ENCODE results near the gene MIP. TPM values are rescaled to one million over a fixed set of nuclear protein-coding genes. Genes with fewer than 3 reads are reported as not detected.

Gene MIP
- total and polyA plus RNA-seq, 10 of the 15 experiments (the other 5 are each of a cell fraction or from before 2014, with no cell fraction given), result 0.04 to 0.18 (median 0.11) TPM; not detected in 3

DNA sequence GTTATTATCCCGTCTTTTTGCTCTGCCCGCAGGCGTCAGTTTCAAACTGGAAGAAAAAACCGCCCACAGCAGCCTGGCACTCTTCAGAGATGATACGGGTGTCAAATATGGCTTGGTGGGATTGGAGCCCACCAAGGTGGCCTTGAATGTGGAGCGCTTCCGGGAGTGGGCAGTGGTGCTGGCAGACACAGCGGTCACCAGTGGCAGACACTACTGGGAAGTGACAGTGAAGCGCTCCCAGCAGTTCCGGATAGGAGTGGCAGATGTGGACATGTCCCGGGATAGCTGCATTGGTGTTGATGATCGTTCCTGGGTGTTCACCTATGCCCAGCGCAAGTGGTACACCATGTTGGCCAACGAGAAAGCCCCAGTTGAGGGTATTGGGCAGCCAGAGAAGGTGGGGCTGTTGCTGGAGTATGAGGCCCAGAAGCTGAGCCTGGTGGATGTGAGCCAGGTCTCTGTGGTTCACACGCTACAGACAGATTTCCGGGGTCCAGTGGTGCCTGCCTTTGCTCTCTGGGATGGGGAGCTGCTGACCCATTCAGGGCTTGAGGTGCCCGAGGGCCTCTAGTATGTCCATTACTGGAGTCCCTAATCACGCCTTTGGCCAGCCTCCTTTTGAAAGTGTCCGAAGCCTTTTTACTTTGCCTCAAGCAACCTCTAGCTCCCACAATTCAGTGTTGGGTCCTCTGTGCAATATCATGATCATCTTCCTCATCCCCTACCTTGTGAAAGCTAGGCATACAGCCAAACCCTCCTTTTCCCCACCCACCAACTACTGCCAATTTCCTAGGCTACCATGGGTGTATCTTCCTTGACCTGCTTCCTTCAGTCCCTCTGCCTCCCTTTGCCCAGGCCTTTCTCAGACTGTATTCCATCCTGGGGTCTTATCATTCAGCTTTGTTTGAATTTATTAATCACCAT lies 14.8 kb upstream of the MIP start:
- Histone ChIP-seq H3K27me3 (replicated peaks in 1 of 2; ENCODE audit: control insufficient read depth in 2 of 2, insufficient read depth in 2 of 2, low read length in 1 of 2) (no peaks in the 10 kb centered on the region), H3K4me3 (peak overlapping the region; percentile 76), H3K27ac (ENCODE audit: control insufficient read depth, insufficient read depth) (peak overlapping the region; percentile 93), H3K4me1 (ENCODE audit: control insufficient read depth, insufficient read depth, low read length) (peaks cover 13% of the 10 kb centered on the region), H3K9ac (ENCODE audit: control insufficient read depth, insufficient read depth, low read length) (peak overlapping the region; percentile 98), H3K79me2 (ENCODE audit: control insufficient read depth, insufficient read depth, low read length) (peaks cover 31% of the 10 kb centered on the region), H3K36me3 (ENCODE audit: control insufficient read depth in 2 of 2, insufficient read depth in 2 of 2, low read length in 1 of 2) (peaks cover 0 to 7% of the 10 kb centered on the region in 2 experiments; a peak in 2 of 4 replicates), H3K4me2 (ENCODE audit: control insufficient read depth, insufficient read depth) (peak overlapping the region; percentile 98), H4K20me1 (ENCODE audit: control insufficient read depth, insufficient read depth) (no peaks in the 10 kb centered on the region), H3K9me3 (replicated peaks; ENCODE audit: control insufficient read depth, insufficient read depth, low read length) (no peaks in the 10 kb centered on the region), H2AFZ (ENCODE audit: control insufficient read depth, low read depth, low read length) (peak overlapping the region; percentile 89; the same call in 1 of the 2 replicates)
- TF ChIP-seq FOXM1 (IDR thresholded peaks at IDR 0.05; ENCODE audit: low read depth, low read length) (no peak), POLR2A (IDR thresholded peaks at IDR 0.05; ENCODE audit: low read depth, low read length) (0 out of 2 replicates have a peak, but pooled peaks have one; percentile 43), LARP7 (IDR thresholded peaks at IDR 0.05) (0 out of 2 replicates have a peak, but pooled peaks have one; percentile 26), GATAD2B (conservative IDR thresholded peaks at IDR 0.05; ENCODE audit: low read depth) (0 out of 2 replicates have a peak, but pooled peaks have one; percentile 39), RUNX3 (IDR thresholded peaks at IDR 0.05; ENCODE audit: low read length) (peak; percentile 37; the same call in 1 of the 2 replicates), ASH2L (IDR thresholded peaks at IDR 0.05; ENCODE audit: borderline replicate concordance, low read depth) (no peak)
- FAIRE-seq (no peak), DNase-seq (ENCODE audit: low read depth, low spot score) (no peak), ATAC-seq (peak; percentile 60)
- SMC1A ChIA-PET (ENCODE audit: uncharacterized antibody, unreplicated experiment), result interaction anchor here (0.6 to 2.7 kb wide), 6 partner anchors 10 to 167 kb away, joined by 3 to 9 read pairs (median 4); partner anchors contain the start of gene TIMELESS
- CTCF ChIA-PET, result interaction anchor here (0.6 to 1.9 kb wide), 17 partner anchors 8 to 279 kb away, joined by 3 to 8 read pairs (median 3); partner anchors contain the start of genes PAN2, SMARCC2, STAT2 and TIMELESS
- 44% methylated on average over 19 of the region's 19 CpGs for WGBS (ENCODE audit: insufficient coverage, insufficient replicate concordance, low lambda C conversion rate, missing lambda C conversion rate)
- RAD21 ChIA-PET (ENCODE audit: unreplicated experiment), result interaction anchor here (1.0 to 1.4 kb wide), 2 partner anchors 247 to 280 kb away, joined by 3 read pairs; partner anchors contain the start of genes RNF41 and SMARCC2
- in situ Hi-C loops (cut with MboI) (loop anchor here (5.0 kb wide), 1 partner anchor 277 kb away; no protein-coding TSS in a partner anchor), intact Hi-C loops (cut with micrococcal nuclease; ENCODE audit: unreplicated experiment) (loop anchor here (5.0 to 10.0 kb wide), 2 partner anchors 204 to 342 kb away; partner anchors contain the start of genes COQ10A and ESYT1)
- POLR2A ChIA-PET, result interaction anchor here (0.7 to 1.7 kb wide), 9 partner anchors 10 to 341 kb away, joined by 3 to 6 read pairs (median 3); partner anchors contain the start of genes ESYT1 and STAT2
- no TSS peak for BruUV-seq (replicated peaks)

All from GM12878 (cell line).